Tibial artery (tissue), 4 donors: Measurements from ENCODE around the gene VWA5A.

ENCODE experiments used
- DNase-seq, 2 donors: peaks; one replicate each; pipeline ENCODE4 v3.0.0-alpha.2; 2019
- H3K27ac ChIP-seq, 2 donors: fragments of 200-600 bp; sonication (generic) in 1 of 2; 1 replicate in 1 of 2; 2 replicates in 1 of 2; pipeline ENCODE4 v1.5.1; 2018 to 2019; ENCODE audit warnings: mild to moderate bottlenecking in 1 of 2
- H3K27me3 ChIP-seq, 2 donors: fragments of 200-600 bp; sonication (generic) in 1 of 2; one replicate each; pipeline versions ENCODE4 v1.5.1 to v1.6.0; 2016 to 2019
- H3K36me3 ChIP-seq, 3 donors: fragments of 200-600 bp; sonication (generic) in 2 of 3; one replicate each; pipeline ENCODE4 v1.5.1; 2016 to 2019; ENCODE audit warnings: mild to moderate bottlenecking in 2 of 3
- H3K4me1 ChIP-seq, 4 donors: fragments of 200-600 bp; sonication (generic) in 2 of 4; 1 replicate in 3 of 4; 2 replicates in 1 of 4; pipeline ENCODE4 v1.5.1; 2016 to 2019
- H3K4me3 ChIP-seq, 2 donors: fragments of 200-600 bp; sonication (generic) in 1 of 2; 1 replicate in 1 of 2; 2 replicates in 1 of 2; pipeline ENCODE4 v1.5.1; 2018 to 2019; ENCODE audit warnings: mild to moderate bottlenecking in 2 of 2
- H3K9me3 ChIP-seq, 3 donors: fragments of 200-600 bp; sonication (generic) in 1 of 3; one replicate each; pipeline ENCODE4 v1.5.1; 2016 to 2019
- CTCF ChIP-seq, 2 experiments: fragments of 200-600 bp in 1 of 2; fragments of 450-650 bp in 1 of 2; IDR thresholded peaks; one replicate each; pipeline ENCODE4 v1.5.1; 2017 to 2019; ENCODE audit warnings: antibody characterized with exemption in 2 of 2, mild to moderate bottlenecking in 1 of 2, moderate library complexity in 1 of 2
- intact Hi-C: fragments of 100-400 bp; cut with DNase I; formaldehyde crosslinking; loops from one replicate; pipeline ENCODE4 v1.15.0; 2023; ENCODE audit warnings: low total_unique reads

VWA5A gene

DNA sequence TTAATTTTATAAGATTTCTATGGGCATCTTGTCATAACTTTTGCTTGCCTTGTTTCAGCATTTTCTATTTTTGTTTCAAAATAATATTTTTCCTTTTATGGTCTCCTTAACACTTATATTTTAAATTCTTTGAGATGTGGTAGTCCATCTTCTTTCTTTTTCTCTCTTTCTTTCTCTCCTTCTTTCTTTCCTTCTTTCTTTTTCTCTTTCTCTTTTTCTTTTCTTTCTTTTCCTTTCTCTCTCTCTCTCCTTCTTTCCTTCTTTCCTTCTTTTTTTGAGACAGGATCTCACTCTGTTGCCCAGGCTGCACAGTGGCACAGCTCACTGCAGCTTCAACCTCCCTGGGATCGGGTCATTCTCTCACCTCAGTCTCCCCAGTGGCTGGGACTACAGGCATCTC lies 38.0 kb upstream of the VWA5A start:
- Histone ChIP-seq H3K4me1 (peaks cover 0 to 12% (median 5%) of the 10 kb centered on the region in 4 donors), H3K27me3 (peaks cover 0 to 15% of the 10 kb centered on the region in 2 donors), H3K9me3 (no peaks in the 10 kb centered on the region), H3K4me3 (no peak overlapping the region), H3K36me3 (no peaks in the 10 kb centered on the region), H3K27ac (no peak overlapping the region)
- no peak for DNase-seq
- intact Hi-C loops = loop anchor here (10.0 kb wide), 1 partner anchor 508 kb away; no protein-coding TSS in a partner anchor
- no peak for TF ChIP-seq CTCF (IDR thresholded peaks at IDR 0.05)

DNA sequence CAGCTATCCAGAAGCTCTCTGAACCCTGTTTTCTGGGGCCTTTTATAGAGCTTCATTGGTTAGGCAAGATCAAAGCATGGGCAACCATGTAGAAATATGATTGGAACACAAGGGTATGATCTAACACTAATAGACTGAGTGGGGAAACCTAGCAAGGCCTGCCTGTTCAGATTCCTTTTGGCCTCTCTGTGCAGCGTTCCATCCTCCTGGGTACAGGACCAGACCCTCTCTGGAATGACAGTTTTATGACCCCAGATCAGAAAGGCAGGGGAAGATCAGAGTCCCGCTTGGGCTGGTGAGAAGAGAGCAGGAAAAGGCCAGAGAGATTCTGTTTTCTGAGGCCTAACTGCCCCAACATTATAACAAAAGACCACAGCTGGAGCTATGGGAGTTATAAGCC lies 36.7 kb upstream of the VWA5A start:
- Histone ChIP-seq H3K27me3 (peaks cover 0 to 18% of the 10 kb centered on the region in 2 donors), H3K36me3 (no peaks in the 10 kb centered on the region), H3K4me3 (no peak overlapping the region), H3K4me1 (peaks cover 0 to 12% (median 5%) of the 10 kb centered on the region in 4 donors), H3K9me3 (no peaks in the 10 kb centered on the region), H3K27ac (no peak overlapping the region)
- no peak for TF ChIP-seq CTCF (IDR thresholded peaks at IDR 0.05)
- intact Hi-C loops = loop anchor here (10.0 kb wide), 1 partner anchor 506 kb away; no protein-coding TSS in a partner anchor
- no peak for DNase-seq

DNA sequence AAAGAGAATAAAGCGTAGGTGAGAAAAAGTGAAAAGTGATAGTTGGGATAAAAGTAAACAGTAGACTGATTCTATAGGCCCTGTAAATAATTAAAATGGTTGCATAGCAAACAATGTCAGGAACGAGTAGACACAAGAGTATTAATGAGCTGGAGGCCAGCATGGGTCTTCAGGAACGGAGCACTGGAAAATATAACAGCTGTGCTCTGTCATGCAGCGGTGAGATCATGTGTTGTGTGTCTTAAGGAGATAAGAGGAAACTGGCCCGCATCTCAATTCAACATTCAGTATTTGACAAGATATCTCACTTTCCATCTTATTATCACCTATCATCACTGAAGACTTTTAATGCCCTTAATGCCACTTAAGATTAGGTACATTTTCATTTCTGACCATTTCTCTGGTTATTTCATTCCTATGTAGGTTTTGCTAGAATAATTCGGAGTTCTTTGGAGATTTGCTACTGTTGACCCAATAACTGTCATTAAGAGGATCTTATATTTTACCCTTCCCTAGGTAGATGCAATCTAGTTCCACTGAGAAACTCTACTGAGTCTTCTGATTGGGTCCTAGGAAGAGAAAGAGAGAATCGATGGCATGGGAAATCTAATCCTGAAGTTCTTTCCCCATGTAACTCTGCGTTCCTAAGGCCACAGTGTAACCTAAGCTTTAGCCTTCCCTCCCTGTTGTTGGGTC lies 35.5 kb upstream of the VWA5A start:
- DNase-seq = no peak
- no peak overlapping the region for H3K4me3 ChIP-seq
- TF ChIP-seq CTCF (IDR thresholded peaks at IDR 0.05) = no peak
- H3K27me3 ChIP-seq = peaks cover 0 to 18% of the 10 kb centered on the region in 2 donors
- H3K9me3 ChIP-seq = no peaks in the 10 kb centered on the region
- intact Hi-C loops = loop anchor here (10.0 kb wide), 1 partner anchor 505 kb away; no protein-coding TSS in a partner anchor
- H3K4me1 ChIP-seq = peaks cover 0 to 12% (median 5%) of the 10 kb centered on the region in 4 donors
- H3K27ac ChIP-seq = no peak overlapping the region
- no peaks in the 10 kb centered on the region for H3K36me3 ChIP-seq

GRCh38 chr11:124080327-124081001 lies 34.8 kb upstream of the VWA5A start:
- DNase-seq = no peak
- H3K27me3 ChIP-seq = peaks cover 0 to 17% of the 10 kb centered on the region in 2 donors
- intact Hi-C loops = no loop called here
- peaks cover 0 to 12% (median 5%) of the 10 kb centered on the region in 4 donors for H3K4me1 ChIP-seq
- no peaks in the 10 kb centered on the region for H3K9me3 ChIP-seq
- TF ChIP-seq CTCF (IDR thresholded peaks at IDR 0.05) = no peak
- no peak overlapping the region for H3K27ac ChIP-seq
- H3K4me3 ChIP-seq = no peak overlapping the region
- H3K36me3 ChIP-seq = no peaks in the 10 kb centered on the region

- H3K36me3 ChIP-seq = no peaks in the 10 kb centered on the region
- no peak for TF ChIP-seq CTCF (IDR thresholded peaks at IDR 0.05)
Observed at GRCh38 chr11:124081483-124081882, 33.8 kb upstream of the VWA5A start.

More at GRCh38 chr11:124081483-124081882, 33.8 kb upstream of the VWA5A start:
- Histone ChIP-seq H3K27ac (no peak overlapping the region), H3K4me1 (peaks cover 0 to 3% (median 0%) of the 10 kb centered on the region in 4 donors), H3K4me3 (no peak overlapping the region), H3K27me3 (peaks cover 0 to 6% of the 10 kb centered on the region in 2 donors), H3K9me3 (no peaks in the 10 kb centered on the region)
- DNase-seq = no peak
- intact Hi-C loops = no loop called here
